HG03097 (cell line): Measurements from ENCODE around the gene MEGF6.

Experiments used
- ATAC-seq: cut with Tn5 transposase; IDR thresholded peaks from one replicate; pipeline ENCODE4 v1.9.1; 2021; ENCODE audit not compliant: unreplicated experiment, low FRiP score

Gene MEGF6

DNA sequence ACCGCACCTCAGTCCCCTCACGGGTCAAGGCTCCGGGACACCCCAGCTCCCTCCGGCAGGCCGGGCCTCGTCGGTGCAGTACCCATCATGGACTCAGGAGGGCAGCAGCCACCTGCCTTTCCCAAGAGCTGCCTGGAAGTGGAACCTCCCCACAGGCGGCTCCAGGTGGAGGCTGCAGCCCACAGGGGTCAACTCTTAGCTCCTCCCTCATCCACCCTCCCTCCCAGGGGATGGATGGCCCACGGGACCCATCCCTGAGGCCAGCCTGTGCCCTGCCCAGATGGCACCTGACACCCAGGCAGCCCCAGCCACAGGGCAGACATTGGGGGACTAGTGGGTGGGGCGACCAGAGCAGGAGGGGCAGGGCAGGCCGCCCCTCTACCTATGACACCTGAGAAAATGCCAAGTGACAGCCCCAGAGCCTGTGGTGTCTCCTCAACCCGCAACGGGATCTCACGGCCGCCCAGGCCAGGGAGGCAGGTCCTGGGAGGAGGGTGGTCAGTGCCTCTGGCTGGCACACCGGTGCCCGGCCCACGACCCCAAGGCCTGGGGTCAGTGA lies 158.0 kb downstream of the MEGF6 start:
- ATAC-seq: no peak

DNA sequence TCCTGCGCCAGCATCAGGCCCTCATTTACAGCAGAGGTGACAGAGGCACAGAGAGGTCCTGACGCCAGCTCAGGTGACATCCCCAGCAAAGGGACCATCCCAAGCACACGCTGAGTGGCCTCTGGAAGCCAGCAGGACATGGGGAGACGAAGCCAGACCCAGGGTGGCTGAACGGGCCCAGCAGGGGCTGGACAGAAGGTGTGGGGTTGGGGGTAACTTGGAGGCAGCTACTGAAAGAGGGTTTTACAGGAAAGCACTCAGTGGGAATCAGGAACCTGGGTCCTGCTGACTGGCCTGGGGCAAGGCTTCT lies 158.5 kb downstream of the MEGF6 start:
- no peak for ATAC-seq

GRCh38 chr1:3451994-3452865 lies 159.1 kb downstream of the MEGF6 start:
- ATAC-seq: no peak

DNA sequence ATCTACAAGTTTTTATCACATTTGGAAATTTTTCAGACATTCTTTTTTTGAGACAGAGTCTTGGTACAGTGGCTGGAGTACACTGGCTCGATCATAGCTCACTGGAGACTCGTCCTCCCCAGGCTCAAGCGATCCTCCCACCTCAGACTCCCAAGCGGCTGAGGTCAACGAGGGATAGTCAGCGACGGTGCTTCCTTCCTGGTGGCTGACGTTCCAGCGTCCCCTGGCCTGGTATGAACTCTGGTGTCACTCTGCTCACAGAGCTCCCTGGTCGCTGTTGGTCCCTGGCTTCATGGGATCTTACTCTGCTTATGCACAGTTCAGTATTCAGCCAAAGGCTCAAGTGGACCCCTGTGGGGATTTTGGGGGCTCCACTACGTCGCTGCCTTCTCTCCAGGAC lies 160.3 kb downstream of the MEGF6 start:
- ATAC-seq: no peak

DNA sequence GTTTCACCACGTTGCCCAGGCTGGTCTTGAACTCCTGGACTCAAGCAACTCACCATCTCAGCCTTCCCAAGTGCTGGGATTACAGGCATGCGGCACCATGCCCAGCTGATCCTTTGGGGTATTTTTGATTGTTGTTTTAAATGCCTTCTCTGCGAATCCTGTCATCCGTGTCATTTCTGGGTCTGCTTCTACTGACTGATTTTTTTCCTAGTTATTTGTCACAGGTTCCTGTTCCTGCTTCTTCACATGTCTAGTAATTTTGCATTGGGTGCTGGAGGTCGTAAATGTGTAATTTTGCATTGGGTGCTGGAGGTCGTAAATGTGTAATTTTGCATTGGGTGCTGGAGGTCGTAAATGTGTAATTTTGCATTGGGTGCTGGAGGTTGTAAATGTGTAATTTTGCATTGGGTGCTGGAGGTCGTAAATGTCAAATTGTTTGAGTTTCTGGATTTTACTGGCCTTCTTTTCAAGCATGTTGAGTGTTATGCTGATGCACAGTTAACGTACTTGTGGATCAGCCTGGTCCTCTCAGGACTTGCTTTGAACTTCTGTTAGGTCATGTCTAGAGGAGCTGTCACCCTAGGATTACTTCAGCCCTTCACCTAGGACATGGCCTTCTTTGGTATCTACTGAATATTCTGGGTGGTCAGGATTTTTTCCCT lies 161.0 kb downstream of the MEGF6 start:
- ATAC-seq: no peak

- no peak for ATAC-seq
These were observed 166.6 kb downstream of the MEGF6 start for GRCh38 chr1:3444736-3445135.

DNA sequence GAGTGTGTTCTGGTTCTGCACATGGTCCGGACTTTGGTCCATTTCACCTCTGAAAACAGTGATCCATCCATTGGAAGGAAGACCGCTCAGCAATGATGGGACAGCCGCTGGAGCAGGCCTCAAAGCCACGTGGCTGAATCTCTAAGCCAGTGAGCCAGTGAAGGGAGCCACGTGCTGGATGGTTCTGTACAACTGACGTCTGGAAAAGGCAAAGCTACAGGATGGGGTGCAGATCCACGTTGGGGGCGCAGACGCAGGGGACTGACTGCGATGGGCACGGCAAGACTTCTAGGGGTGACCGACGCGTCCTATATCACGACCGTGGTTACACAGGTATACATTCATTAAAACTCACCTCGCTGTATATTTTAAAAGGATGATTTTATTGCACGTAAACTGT lies 167.0 kb downstream of the MEGF6 start:
- ATAC-seq: no peak

GRCh38 chr1:3443807-3444206 lies 167.5 kb downstream of the MEGF6 start:
- no peak for ATAC-seq

- no peak for ATAC-seq
These were observed 168.4 kb downstream of the MEGF6 start for GRCh38 chr1:3442901-3443300.

DNA sequence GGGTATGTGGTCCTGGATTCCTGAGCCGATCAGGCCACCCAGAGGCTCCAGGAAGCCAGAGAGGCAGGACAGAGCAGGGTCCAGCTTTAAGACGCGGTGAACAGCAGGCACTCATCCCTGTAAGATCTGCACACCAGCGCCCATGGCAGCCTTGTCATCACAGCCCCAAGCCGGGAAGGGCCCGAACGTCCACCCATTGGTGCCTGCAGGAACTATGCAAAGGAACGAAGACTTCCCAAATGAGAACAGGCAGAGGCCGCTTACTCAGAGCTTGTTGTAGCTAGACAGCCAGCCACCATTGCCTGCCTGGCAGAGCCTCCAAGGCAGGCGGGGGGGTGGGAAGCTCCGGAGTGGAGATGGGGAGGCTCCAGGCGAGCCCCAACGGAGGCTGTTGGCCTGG lies 169.0 kb downstream of the MEGF6 start:
- no peak for ATAC-seq

GRCh38 chr1:3441880-3442279 lies 169.4 kb downstream of the MEGF6 start:
- no peak for ATAC-seq

GRCh38 chr1:3441410-3441847 lies 169.9 kb downstream of the MEGF6 start:
- no peak for ATAC-seq

- ATAC-seq: no peak
These were observed 170.4 kb downstream of the MEGF6 start for GRCh38 chr1:3440711-3441409.

GRCh38 chr1:3440300-3440681 lies 171.0 kb downstream of the MEGF6 start:
- ATAC-seq: no peak
